ENCODE data around the gene RYR1. TPM values are rescaled to one million over a fixed set of nuclear protein-coding genes. Genes with fewer than 3 reads are reported as not detected.
"Not testable (repeated sequence)": the region's sequence is repeated elsewhere in the genome, so short reads cannot be mapped to it uniquely, and the experiment has no call there.

Gene RYR1
- total RNA-seq, 1 donor from 2014 or later: 0.32 TPM

DNA sequence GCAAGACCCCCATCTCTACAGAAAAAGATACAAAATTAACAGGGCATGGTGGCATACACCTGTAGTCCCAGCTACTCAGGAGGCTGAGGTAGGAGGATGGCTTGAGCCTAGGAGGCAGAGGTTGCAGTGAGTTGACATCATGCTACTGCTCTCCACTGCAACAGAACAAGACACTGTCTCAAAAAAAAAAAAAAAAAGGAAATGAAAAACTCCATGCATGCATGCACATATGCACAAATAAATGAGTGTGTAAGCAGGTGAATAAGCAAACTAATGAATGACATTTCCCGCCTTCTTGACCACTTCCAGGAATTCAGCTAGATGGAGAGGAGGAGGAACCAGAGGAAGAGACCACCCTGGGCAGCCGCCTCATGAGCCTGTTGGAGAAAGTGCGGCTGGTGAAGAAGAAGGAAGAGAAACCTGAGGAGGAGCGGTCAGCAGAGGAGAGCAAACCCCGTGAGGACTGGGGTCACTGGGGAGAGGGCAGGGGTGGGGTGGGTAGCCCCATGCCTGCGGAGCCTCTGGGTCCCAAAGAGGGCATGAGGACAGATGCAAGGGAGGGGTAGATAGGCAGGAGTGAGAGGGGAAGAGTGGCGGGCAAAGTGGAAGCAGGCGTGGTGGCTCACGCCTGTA, 58.8 kb downstream of the RYR1 start:
- TF ChIP-seq, protein P1, sequence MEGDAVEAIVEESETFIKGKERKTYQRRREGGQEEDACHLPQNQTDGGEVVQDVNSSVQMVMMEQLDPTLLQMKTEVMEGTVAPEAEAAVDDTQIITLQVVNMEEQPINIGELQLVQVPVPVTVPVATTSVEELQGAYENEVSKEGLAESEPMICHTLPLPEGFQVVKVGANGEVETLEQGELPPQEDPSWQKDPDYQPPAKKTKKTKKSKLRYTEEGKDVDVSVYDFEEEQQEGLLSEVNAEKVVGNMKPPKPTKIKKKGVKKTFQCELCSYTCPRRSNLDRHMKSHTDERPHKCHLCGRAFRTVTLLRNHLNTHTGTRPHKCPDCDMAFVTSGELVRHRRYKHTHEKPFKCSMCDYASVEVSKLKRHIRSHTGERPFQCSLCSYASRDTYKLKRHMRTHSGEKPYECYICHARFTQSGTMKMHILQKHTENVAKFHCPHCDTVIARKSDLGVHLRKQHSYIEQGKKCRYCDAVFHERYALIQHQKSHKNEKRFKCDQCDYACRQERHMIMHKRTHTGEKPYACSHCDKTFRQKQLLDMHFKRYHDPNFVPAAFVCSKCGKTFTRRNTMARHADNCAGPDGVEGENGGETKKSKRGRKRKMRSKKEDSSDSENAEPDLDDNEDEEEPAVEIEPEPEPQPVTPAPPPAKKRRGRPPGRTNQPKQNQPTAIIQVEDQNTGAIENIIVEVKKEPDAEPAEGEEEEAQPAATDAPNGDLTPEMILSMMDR (IDR thresholded peaks at IDR 0.05): no peak
- H3K4me1 Mint-ChIP-seq (ENCODE audit: low read depth): no peaks in the 10 kb centered on the region
- no peak for DNase-seq (ENCODE audit: low spot score)
- H3K9me3 Mint-ChIP-seq (ENCODE audit: low read depth): peaks cover 14% of the 10 kb centered on the region
- no peak overlapping the region for H3K27ac Mint-ChIP-seq (ENCODE audit: unreplicated experiment)
- no peak overlapping the region for H3K4me3 Mint-ChIP-seq (ENCODE audit: unreplicated experiment)
- peaks cover 3% of the 10 kb centered on the region for H3K36me3 Mint-ChIP-seq (ENCODE audit: low read depth)
- peaks cover 19% of the 10 kb centered on the region for H3K27me3 Mint-ChIP-seq (ENCODE audit: low read depth)

DNA sequence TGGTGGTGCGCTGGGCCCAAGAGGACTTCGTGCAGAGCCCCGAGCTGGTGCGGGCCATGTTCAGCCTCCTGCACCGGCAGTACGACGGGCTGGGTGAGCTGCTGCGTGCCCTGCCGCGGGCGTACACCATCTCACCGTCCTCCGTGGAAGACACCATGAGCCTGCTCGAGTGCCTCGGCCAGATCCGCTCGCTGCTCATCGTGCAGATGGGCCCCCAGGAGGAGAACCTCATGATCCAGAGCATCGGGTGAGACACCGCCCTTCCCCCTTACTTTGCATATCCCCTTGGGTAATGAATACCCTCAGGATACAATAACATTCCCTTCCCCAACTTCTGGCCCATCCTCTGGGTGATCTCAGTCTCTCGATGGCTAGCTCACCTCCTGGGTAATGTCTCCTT, 60.9 kb downstream of the RYR1 start:
- Mint-ChIP-seq H3K27me3 (ENCODE audit: low read depth) (peaks cover 12% of the 10 kb centered on the region), H3K9me3 (ENCODE audit: low read depth) (peaks cover 10% of the 10 kb centered on the region), H3K4me1 (ENCODE audit: low read depth) (no peaks in the 10 kb centered on the region), H3K36me3 (ENCODE audit: low read depth) (peaks cover 3% of the 10 kb centered on the region), H3K4me3 (ENCODE audit: unreplicated experiment) (no peak overlapping the region), H3K27ac (ENCODE audit: unreplicated experiment) (no peak overlapping the region)
- TF ChIP-seq, protein P1 (IDR thresholded peaks at IDR 0.05): no peak
- no peak for DNase-seq (ENCODE audit: low spot score)

DNA sequence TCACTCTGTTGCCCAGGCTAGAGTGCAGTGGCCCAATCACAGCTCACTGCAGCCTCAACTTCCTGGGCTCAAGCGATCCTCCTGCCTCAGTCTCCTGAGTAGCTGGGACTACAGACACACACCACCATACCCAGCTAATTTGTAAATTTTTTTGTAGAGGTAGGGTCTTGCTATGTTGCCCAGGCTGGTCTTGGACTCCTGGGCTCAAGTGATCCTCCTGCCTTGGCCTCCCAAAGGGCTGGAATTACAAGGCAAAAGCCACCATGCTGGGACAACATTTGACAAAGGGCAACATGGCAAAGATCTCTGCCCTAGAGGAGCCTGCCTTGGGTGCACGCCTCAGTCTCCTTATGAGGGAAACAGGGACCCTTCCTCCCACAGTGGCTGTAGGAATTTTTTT, 61.9 kb downstream of the RYR1 start:
- H3K4me1 Mint-ChIP-seq (ENCODE audit: low read depth); H3K9me3 Mint-ChIP-seq (ENCODE audit: low read depth); DNase-seq (ENCODE audit: low spot score); H3K27ac Mint-ChIP-seq (ENCODE audit: unreplicated experiment); H3K4me3 Mint-ChIP-seq (ENCODE audit: unreplicated experiment); H3K36me3 Mint-ChIP-seq (ENCODE audit: low read depth): not testable (repeated sequence)
- H3K27me3 Mint-ChIP-seq (ENCODE audit: low read depth): peaks cover 12% of the 10 kb centered on the region

DNA sequence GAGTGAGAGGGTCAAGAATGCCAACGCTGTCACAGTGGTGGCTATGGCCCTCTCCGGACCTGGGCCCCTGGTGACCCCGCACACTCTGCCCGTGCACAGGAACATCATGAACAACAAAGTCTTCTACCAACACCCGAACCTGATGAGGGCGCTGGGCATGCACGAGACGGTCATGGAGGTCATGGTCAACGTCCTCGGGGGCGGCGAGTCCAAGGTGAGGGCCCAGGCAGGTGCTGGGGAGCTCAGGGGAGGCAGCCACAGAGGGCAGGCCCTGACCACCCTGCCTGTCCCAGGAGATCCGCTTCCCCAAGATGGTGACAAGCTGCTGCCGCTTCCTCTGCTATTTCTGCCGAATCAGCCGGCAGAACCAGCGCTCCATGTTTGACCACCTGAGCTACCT, 62.6 kb downstream of the RYR1 start:
- Mint-ChIP-seq H3K36me3 (ENCODE audit: low read depth) (no peaks in the 10 kb centered on the region), H3K27me3 (ENCODE audit: low read depth) (peaks cover 11% of the 10 kb centered on the region), H3K4me1 (ENCODE audit: low read depth) (no peaks in the 10 kb centered on the region), H3K4me3 (ENCODE audit: unreplicated experiment) (no peak overlapping the region), H3K27ac (ENCODE audit: unreplicated experiment) (no peak overlapping the region), H3K9me3 (ENCODE audit: low read depth) (no peaks in the 10 kb centered on the region)
- TF ChIP-seq, protein P1 (IDR thresholded peaks at IDR 0.05): no peak
- no peak for DNase-seq (ENCODE audit: low spot score)

DNA sequence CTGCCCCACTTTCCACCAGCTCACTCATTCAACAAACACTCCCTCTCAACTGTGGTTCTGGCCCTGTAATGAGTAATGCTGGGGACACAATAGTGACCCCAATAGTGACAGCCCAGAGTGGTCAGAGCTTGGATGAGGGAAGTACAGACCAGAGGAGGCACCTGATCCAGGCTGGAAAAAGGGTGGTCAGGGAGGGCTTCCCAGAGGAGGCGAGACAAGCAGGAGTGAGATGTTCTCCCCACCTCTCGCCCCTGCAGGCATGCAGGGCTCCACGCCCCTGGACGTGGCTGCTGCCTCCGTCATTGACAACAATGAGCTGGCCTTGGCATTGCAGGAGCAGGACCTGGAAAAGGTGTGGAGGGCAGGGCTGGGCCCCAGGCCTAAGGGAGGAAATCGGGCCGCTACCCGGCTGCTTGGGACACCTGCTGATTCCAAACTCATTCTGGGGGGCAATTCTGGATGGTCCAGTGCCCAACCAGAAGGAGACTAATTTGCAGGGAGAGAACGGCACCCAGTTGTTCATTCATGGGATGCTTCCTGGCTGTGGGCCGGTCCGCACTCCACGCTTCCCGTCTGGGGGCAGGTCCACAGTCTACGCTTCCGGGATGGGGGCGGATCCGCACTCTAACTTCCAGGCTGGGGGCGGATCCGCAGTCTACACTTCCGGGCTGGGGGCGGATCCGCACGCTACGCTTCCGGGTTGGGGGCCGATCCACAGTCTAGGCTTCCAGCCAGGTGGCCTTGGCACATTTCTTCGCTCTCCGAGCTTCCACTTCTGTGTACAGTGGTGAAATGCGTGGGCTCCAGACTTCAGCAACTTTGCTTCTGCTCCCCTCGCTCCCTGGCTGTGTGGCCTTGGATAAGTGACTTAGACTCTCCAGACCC, 63.4 kb downstream of the RYR1 start:
- DNase-seq (ENCODE audit: low spot score): no peak
- Mint-ChIP-seq H3K4me1 (ENCODE audit: low read depth) (no peaks in the 10 kb centered on the region), H3K4me3 (ENCODE audit: unreplicated experiment) (no peak overlapping the region), H3K27ac (ENCODE audit: unreplicated experiment) (no peak overlapping the region), H3K9me3 (ENCODE audit: low read depth) (no peaks in the 10 kb centered on the region), H3K36me3 (ENCODE audit: low read depth) (no peaks in the 10 kb centered on the region), H3K27me3 (ENCODE audit: low read depth) (peaks cover 15% of the 10 kb centered on the region)
- TF ChIP-seq, protein P1 (IDR thresholded peaks at IDR 0.05): no peak
